Calu3 (cell line): ENCODE data around the gene FYCO1. TPM values are rescaled to one million over a fixed set of nuclear protein-coding genes. Genes with fewer than 3 reads are reported as not detected.

Source experiments
- BruUV-seq: library from RNA; stranded (reverse); fragments of 400-500 nt; replicated peaks from 2 replicates; lab custom pipeline; 2021; lab: Mats Ljungman, UMichigan
- CTCF ChIA-PET: fragments of 300-600 bp; sonication (Branson Sonifier 250); formaldehyde crosslinking; loops from one replicate; lab custom pipeline; 2022; ENCODE audit warnings: antibody characterized with exemption; lab: Charles Lee
- DNase-seq: peaks from one replicate; pipeline ENCODE4 v3.0.0; 2022
- H3K27ac Mint-ChIP-seq: one replicate; pipeline ENCODE4 v1.8.0; 2022; ENCODE audit warnings: mixed read lengths; ENCODE audit not compliant: unreplicated experiment
- H3K27me3 Mint-ChIP-seq: one replicate; pipeline ENCODE4 v1.8.0; 2022; ENCODE audit warnings: mixed read lengths; ENCODE audit not compliant: unreplicated experiment
- H3K36me3 Mint-ChIP-seq: one replicate; pipeline ENCODE4 v1.8.0; 2022; ENCODE audit warnings: mild to moderate bottlenecking, moderate library complexity, mixed read lengths; ENCODE audit not compliant: insufficient read depth, unreplicated experiment
- H3K4me1 Mint-ChIP-seq: one replicate; pipeline ENCODE4 v1.8.0; 2022; ENCODE audit warnings: mild to moderate bottlenecking, low read depth, mixed read lengths; ENCODE audit not compliant: unreplicated experiment
- H3K4me3 Mint-ChIP-seq: one replicate; pipeline ENCODE4 v1.8.0; 2022; ENCODE audit warnings: mild to moderate bottlenecking, low read depth, moderate library complexity, mixed read lengths; ENCODE audit not compliant: unreplicated experiment
- H3K9me3 Mint-ChIP-seq: one replicate; pipeline ENCODE4 v1.8.0; 2022; ENCODE audit warnings: low read depth, mixed read lengths; ENCODE audit not compliant: unreplicated experiment
- CTCF ChIP-seq: fragments of 200-600 bp; IDR thresholded peaks from one replicate; pipeline ENCODE4 v1.8.0; 2022; ENCODE audit warnings: antibody characterized with exemption; ENCODE audit not compliant: unreplicated experiment
- intact Hi-C: fragments of 100-400 bp; cut with micrococcal nuclease; formaldehyde crosslinking; loops from one replicate; pipeline ENCODE4 v1.10.0; 2022; ENCODE audit not compliant: unreplicated experiment
- total RNA-seq: library from RNA; stranded (reverse); gene quantifications from 2 replicates; pipeline ENCODE4 v1.2.3, GENCODE V29; 2022

FYCO1 gene
- total RNA-seq, 1 experiment from 2014 or later = 24.5 TPM

DNA sequence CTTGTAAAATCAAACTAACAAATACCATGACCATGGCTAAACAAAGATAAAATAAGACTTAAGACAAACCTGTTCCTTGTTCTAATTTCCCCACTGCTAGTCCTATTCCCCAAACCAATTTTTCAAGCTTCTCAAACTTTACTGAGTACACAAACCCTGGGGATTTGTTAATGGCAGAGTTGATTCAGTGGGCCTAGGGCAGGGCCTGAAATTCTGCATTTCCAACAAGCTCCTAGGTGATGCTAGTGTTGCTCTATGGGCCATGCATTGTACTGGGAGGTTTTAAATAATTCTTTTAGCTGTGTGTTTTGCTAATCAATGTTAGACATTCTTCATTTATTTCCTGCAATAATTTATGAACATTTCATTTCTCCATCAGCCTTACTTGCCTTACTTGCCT, 122.6 kb downstream of the FYCO1 start:
- CTCF ChIA-PET = interaction anchor here (0.6 kb wide), 1 partner anchor 209 kb away, joined by 3 read pairs; no protein-coding TSS in a partner anchor
- intact Hi-C loops = no loop called here
- no peak overlapping the region for H3K4me3 Mint-ChIP-seq
- no peak for DNase-seq
- H3K9me3 Mint-ChIP-seq = peaks cover 7% of the 10 kb centered on the region
- no peaks in the 10 kb centered on the region for H3K4me1 Mint-ChIP-seq
- H3K27me3 Mint-ChIP-seq = peaks cover 40% of the 10 kb centered on the region
- H3K27ac Mint-ChIP-seq = no peak overlapping the region
- H3K36me3 Mint-ChIP-seq = no peaks in the 10 kb centered on the region
- BruUV-seq = no TSS peak
- no peak for TF ChIP-seq CTCF

- no peak for DNase-seq
- H3K27ac Mint-ChIP-seq = no peak overlapping the region
- peaks cover 7% of the 10 kb centered on the region for H3K9me3 Mint-ChIP-seq
- intact Hi-C loops = no loop called here
- H3K27me3 Mint-ChIP-seq = peaks cover 40% of the 10 kb centered on the region
- TF ChIP-seq CTCF = no peak
- H3K36me3 Mint-ChIP-seq = no peaks in the 10 kb centered on the region
- no peaks in the 10 kb centered on the region for H3K4me1 Mint-ChIP-seq
- H3K4me3 Mint-ChIP-seq = no peak overlapping the region
- CTCF ChIA-PET = interaction anchor here (0.6 kb wide), 1 partner anchor 209 kb away, joined by 3 read pairs; no protein-coding TSS in a partner anchor
- no TSS peak for BruUV-seq
Measured at GRCh38 chr3:45872569-45872968, 123.1 kb downstream of the FYCO1 start.

- no TSS peak for BruUV-seq
Measured at GRCh38 chr3:45871780-45872179, 123.8 kb downstream of the FYCO1 start.

DNA sequence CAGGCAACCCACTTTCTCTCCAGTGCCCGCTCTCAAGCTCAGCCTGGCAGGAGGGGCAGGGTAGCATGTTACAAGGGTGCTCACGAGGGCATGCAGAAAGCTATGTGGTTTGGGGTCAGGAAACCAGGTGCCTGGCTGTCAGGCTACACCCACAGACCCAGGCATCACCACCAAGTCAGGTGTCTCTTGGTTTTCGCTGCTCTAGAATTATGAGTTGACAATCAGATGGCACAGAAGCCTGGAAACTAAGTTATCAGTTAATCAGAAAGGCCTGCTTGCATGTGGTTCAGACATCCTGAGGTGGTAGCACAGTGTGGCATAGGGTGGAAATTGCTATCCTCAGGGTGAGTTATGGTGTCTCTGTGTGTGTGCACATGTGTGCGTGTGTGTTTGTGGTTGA, 125.5 kb downstream of the FYCO1 start:
- Mint-ChIP-seq H3K9me3 (peaks cover 7% of the 10 kb centered on the region), H3K36me3 (no peaks in the 10 kb centered on the region), H3K27ac (no peak overlapping the region), H3K4me3 (no peak overlapping the region), H3K4me1 (no peaks in the 10 kb centered on the region), H3K27me3 (peaks cover 48% of the 10 kb centered on the region)
- intact Hi-C loops = no loop called here
- CTCF ChIA-PET = no interaction called here
- TF ChIP-seq CTCF = no peak
- DNase-seq = no peak
- no TSS peak for BruUV-seq

More at GRCh38 chr3:45871780-45872179, 123.8 kb downstream of the FYCO1 start:
- peaks cover 7% of the 10 kb centered on the region for H3K9me3 Mint-ChIP-seq
- H3K27me3 Mint-ChIP-seq = peaks cover 40% of the 10 kb centered on the region
- TF ChIP-seq CTCF = no peak
- intact Hi-C loops = no loop called here
- H3K36me3 Mint-ChIP-seq = no peaks in the 10 kb centered on the region
- H3K27ac Mint-ChIP-seq = no peak overlapping the region
- DNase-seq = no peak
- CTCF ChIA-PET = no interaction called here
- no peak overlapping the region for H3K4me3 Mint-ChIP-seq
- H3K4me1 Mint-ChIP-seq = no peaks in the 10 kb centered on the region
